ENCODE data around the gene C12orf76. TPM values are rescaled to one million over a fixed set of nuclear protein-coding genes. Genes with fewer than 3 reads are reported as not detected.

C12orf76 gene
- polyA plus RNA-seq, 1 donor (not counting 4 experiments of a cell fraction or from before 2014, with no cell fraction given): 7.3 TPM

DNA sequence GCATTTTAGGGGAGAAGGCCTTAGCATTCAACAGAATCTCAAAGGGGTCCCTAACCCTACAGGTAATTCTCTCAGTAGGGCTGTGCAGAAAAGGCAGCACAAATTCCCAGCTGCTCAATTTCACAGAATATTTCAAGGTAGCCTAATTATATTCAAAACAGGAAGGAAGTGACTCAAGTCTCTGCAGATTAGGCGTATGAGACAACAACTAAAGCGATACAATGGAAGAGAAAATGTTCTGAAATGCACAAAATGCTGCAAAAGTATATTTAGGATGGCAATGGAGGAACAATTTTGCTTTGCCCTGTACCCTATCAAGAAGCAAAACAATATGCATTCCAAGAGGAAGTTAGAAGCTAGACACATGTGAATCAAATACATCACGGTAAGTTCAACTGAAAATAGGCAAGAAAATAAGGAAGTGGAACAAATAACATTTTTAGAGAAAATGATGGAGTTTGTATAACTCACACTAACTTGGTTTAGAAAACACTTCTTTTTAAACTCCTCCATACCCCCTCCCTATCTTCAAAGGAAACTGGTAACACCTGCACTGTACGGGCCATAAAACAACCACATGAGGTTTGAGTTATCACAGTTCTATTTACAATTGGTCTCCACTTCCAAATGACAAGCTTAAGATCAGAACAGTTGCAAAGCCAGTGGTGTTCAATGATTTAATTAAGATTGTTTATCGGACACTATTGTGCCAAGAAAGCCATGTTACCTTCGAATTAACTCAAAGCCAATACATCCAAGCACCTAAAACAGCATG, 53.7 kb downstream of the C12orf76 start:
- no peak overlapping the region for H2AFZ ChIP-seq (ENCODE audit: control insufficient read depth, low read length)
- no peaks in the 10 kb centered on the region for H3K27me3 ChIP-seq (ENCODE audit: control insufficient read depth, extremely low read depth, insufficient read depth, low read length)
- no peak for TF ChIP-seq CTCF (optimal IDR thresholded peaks at IDR 0.05 in 1 of 3, IDR thresholded peaks at IDR 0.05 in 1 of 3, conservative IDR thresholded peaks at IDR 0.05 in 1 of 3; ENCODE audit: extremely low read depth in 1 of 3, insufficient read depth in 2 of 3, low read length in 3 of 3)
- TF ChIP-seq EZH2 (IDR thresholded peaks at IDR 0.05; ENCODE audit: low read length): no peak
- peak overlapping the region; percentile 96 to 99 (median 97) for H3K4me3 ChIP-seq (ENCODE audit: control insufficient read depth in 2 of 3, extremely low read depth in 1 of 3, insufficient read depth in 2 of 3, low read depth in 1 of 3, low read length in 3 of 3)
- peaks cover 22% of the 10 kb centered on the region for H3K4me1 ChIP-seq (ENCODE audit: control insufficient read depth, extremely low read depth, insufficient read depth, low read length)
- H3K36me3 ChIP-seq (ENCODE audit: control insufficient read depth in 2 of 2, extremely low read depth in 1 of 2, insufficient read depth in 2 of 2, low read length in 2 of 2): peaks cover 4 to 7% of the 10 kb centered on the region in 2 experiments
- DNase-seq (ENCODE audit: low read depth, low spot score): no peak
- no peaks in the 10 kb centered on the region for H3K9me1 ChIP-seq (ENCODE audit: control insufficient read depth, extremely low read depth, insufficient read depth, low read length)
- no peak for FAIRE-seq
- peak overlapping the region; percentile 99 for H3K4me2 ChIP-seq (ENCODE audit: control insufficient read depth, extremely low read depth, insufficient read depth, low read depth, low read length)
- H3K27ac ChIP-seq (ENCODE audit: control insufficient read depth, insufficient read depth, low read length): peak overlapping the region; percentile 23
- no peaks in the 10 kb centered on the region for H3K9me3 ChIP-seq (ENCODE audit: control insufficient read depth, low read depth, low read length)
- peak overlapping the region; percentile 80 for H3K9ac ChIP-seq (ENCODE audit: control insufficient read depth, extremely low read depth, insufficient read depth, low read length)
- peaks cover 49% of the 10 kb centered on the region for H3K79me2 ChIP-seq (ENCODE audit: control insufficient read depth, insufficient read depth, low read length)
- dilution Hi-C loops (cut with MboI; ENCODE audit: extremely low pct_ligation_motif_present, low sequenced_read_pairs): no loop called here
- no peaks in the 10 kb centered on the region for H4K20me1 ChIP-seq (ENCODE audit: control insufficient read depth, extremely low read depth, insufficient read depth, low read length)

- dilution Hi-C loops (cut with MboI; ENCODE audit: extremely low pct_ligation_motif_present, low sequenced_read_pairs): no loop called here
- Histone ChIP-seq H3K79me2 (ENCODE audit: control insufficient read depth, insufficient read depth, low read length) (peaks cover 45% of the 10 kb centered on the region), H3K4me2 (ENCODE audit: control insufficient read depth, extremely low read depth, insufficient read depth, low read depth, low read length) (no peak overlapping the region), H3K36me3 (ENCODE audit: control insufficient read depth in 2 of 2, extremely low read depth in 1 of 2, insufficient read depth in 2 of 2, low read length in 2 of 2) (peaks cover 8 to 20% of the 10 kb centered on the region in 2 experiments), H3K9me1 (ENCODE audit: control insufficient read depth, extremely low read depth, insufficient read depth, low read length) (no peaks in the 10 kb centered on the region), H3K27ac (ENCODE audit: control insufficient read depth, insufficient read depth, low read length) (no peak overlapping the region), H3K27me3 (ENCODE audit: control insufficient read depth, extremely low read depth, insufficient read depth, low read length) (no peaks in the 10 kb centered on the region), H3K4me3 (ENCODE audit: control insufficient read depth in 2 of 3, extremely low read depth in 1 of 3, insufficient read depth in 2 of 3, low read depth in 1 of 3, low read length in 3 of 3) (no peak overlapping the region), H4K20me1 (ENCODE audit: control insufficient read depth, extremely low read depth, insufficient read depth, low read length) (no peaks in the 10 kb centered on the region), H3K4me1 (ENCODE audit: control insufficient read depth, extremely low read depth, insufficient read depth, low read length) (peaks cover 22% of the 10 kb centered on the region), H2AFZ (ENCODE audit: control insufficient read depth, low read length) (no peak overlapping the region), H3K9ac (ENCODE audit: control insufficient read depth, extremely low read depth, insufficient read depth, low read length) (no peak overlapping the region), H3K9me3 (ENCODE audit: control insufficient read depth, low read depth, low read length) (no peaks in the 10 kb centered on the region)
- TF ChIP-seq CTCF (optimal IDR thresholded peaks at IDR 0.05 in 1 of 3, IDR thresholded peaks at IDR 0.05 in 1 of 3, conservative IDR thresholded peaks at IDR 0.05 in 1 of 3; ENCODE audit: extremely low read depth in 1 of 3, insufficient read depth in 2 of 3, low read length in 3 of 3): no peak
- TF ChIP-seq EZH2 (IDR thresholded peaks at IDR 0.05; ENCODE audit: low read length): no peak
- DNase-seq (ENCODE audit: low read depth, low spot score): no peak
- FAIRE-seq: no peak
Observed at GRCh38 chr12:109993091-109993490, 55.2 kb downstream of the C12orf76 start.

Measured in keratinocyte (primary cell).